ENCODE results near the gene CCR3.

DNA sequence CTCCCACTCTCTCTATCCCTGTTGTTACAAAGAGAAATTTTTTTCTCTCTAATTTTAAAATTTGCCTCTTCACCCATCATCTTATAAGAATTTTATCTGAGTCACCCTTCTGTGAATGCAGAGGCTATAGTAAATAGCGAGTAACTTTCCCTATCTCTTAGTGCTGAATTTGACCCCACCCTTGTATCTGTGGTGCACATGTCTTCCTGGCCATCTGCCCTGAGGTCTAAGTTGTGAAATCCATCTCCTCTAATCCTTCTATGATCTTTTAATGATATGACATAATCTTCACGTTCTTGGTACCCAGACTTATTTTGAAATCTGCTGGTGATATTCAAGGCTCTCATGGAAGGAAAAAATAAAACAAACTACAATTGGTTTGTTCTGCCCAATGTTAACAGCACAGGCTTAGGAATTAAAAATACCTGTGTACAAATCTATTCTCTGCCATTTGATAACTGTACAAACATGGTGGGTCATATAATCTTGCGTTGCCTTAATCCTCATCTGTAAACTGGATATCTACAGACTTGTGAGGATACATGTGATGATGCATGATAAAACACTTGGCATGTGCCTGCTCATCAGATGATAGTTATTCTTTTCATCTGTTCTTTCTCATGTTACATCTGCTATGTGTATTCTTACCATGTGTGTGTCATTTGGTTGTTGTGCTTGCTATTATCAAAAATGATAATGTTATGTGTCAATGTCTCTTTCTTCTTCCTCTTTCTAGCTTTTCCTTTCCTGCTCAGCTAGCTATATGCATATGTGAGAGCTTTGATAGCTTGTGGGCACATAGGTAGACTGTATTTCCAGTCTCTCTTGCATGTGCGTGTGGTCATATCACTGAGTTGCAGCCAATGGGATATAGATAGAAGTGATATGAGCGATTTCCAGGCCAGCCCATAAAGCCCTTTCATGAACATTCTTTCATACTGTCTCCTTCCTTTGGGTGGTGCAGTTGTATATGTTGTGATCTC, 13.7 kb upstream of the CCR3 start:
- TF ChIP-seq, protein P1, sequence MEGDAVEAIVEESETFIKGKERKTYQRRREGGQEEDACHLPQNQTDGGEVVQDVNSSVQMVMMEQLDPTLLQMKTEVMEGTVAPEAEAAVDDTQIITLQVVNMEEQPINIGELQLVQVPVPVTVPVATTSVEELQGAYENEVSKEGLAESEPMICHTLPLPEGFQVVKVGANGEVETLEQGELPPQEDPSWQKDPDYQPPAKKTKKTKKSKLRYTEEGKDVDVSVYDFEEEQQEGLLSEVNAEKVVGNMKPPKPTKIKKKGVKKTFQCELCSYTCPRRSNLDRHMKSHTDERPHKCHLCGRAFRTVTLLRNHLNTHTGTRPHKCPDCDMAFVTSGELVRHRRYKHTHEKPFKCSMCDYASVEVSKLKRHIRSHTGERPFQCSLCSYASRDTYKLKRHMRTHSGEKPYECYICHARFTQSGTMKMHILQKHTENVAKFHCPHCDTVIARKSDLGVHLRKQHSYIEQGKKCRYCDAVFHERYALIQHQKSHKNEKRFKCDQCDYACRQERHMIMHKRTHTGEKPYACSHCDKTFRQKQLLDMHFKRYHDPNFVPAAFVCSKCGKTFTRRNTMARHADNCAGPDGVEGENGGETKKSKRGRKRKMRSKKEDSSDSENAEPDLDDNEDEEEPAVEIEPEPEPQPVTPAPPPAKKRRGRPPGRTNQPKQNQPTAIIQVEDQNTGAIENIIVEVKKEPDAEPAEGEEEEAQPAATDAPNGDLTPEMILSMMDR (IDR thresholded peaks at IDR 0.05; ENCODE audit: low read depth, low read length) = no peak
- TF ChIP-seq MYC (IDR thresholded peaks at IDR 0.05; ENCODE audit: low read depth, low read length) = peak; percentile 94
